Stromal cell of bone marrow (primary cell): ENCODE data around the gene SYNGR1.
"Not testable (repeated sequence)": the region's sequence is repeated elsewhere in the genome, so short reads cannot be mapped to it uniquely, and the experiment has no call there.

Source experiments
- DNase-seq: peaks from one replicate; pipeline ENCODE4 v3.0.0-alpha.2; 2012; ENCODE audit warnings: low read depth

Gene SYNGR1

DNA sequence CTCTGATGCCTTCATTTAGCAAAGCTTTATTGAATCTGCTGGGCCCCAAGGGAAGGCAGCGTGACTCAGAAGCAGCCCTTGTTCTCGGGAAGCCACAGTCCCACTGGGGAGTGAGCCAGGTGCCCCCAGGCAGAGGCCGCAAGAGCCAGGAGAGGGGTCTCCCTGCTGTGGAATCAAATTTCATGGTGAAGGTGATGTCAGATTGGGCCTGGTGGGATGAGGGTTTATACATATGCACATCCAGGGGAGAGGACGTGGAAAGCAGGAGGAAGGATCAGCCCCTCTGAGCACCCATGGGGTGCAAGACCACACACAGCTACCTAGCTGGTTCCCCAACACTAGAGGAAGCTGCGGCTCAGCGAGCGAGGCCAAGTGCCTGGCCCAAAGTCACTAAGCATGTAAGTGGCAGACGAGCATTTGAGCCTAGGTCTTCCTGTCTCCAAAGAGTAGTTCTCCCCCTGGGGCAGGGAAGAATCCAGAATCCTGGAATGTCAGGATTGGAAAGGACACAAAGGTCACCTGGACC is 2.0 kb downstream of the SYNGR1 start:
- no peak for DNase-seq

DNA sequence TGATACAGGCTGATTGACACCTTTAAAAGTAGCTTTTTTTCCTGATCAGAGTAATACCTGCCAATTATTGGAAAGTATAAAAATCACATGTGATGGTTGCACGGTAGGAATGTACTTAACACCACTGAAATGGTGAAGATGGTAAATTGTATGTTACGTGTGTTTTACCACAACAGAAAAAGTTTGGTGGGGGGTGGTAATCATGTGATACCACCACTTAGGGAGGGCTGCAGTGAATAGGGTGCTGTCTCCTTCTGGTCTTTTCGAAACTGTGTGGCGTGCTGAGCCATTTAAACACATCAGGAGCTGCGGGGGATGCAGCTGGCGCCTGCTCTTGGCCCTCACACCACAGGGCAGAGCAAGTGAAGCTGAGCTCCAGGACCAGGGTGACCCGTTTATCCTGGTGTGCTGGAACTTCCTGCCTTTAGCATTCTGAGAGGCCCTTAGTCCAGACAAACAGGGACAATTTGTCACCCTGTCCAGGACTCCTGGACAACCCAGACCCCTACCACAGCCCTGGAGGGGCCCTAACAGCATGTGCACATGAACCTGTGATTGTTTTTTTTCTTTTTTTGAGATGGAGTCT is 2.6 kb downstream of the SYNGR1 start:
- DNase-seq = no peak

DNA sequence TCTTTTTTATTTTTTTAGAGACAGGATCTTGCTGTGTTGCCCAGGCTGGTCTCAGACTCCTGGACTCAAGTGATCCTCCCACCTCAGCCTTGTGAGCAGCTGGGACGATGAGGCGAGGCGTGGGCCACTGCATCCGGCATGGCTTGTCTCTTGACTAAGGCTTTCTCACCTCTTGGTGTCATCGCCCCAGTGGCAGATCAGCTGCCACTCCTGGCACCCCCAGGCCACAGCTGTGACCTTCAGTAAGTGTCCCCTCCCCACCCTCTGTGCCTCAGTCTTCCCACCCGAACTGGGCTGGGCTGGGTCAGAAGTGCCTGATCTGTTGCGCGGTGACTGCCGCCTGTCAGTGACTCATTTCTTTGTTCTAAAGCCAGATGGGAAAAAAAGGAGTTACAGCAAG is 3.6 kb downstream of the SYNGR1 start:
- DNase-seq = no peak

DNA sequence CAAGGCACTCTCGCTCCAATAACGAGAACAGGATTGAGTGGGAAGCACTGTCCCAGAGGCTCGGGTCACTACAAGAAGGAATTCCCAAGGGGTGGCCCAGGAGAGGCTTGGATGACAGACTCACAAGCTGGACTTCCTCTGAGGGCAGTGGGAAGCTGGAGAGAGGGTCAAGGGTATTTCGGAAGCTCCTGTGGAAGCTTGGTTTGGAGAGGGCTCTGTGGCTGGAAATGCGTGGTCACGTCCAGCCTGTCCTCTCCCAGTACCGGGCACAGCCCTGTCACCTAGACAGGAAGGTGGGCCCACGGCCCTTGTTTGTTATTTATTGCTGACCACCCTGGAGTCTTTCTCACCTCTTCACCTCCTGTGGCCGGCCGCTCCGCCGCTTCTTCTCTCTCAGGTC is 5.3 kb downstream of the SYNGR1 start:
- DNase-seq = no peak

DNA sequence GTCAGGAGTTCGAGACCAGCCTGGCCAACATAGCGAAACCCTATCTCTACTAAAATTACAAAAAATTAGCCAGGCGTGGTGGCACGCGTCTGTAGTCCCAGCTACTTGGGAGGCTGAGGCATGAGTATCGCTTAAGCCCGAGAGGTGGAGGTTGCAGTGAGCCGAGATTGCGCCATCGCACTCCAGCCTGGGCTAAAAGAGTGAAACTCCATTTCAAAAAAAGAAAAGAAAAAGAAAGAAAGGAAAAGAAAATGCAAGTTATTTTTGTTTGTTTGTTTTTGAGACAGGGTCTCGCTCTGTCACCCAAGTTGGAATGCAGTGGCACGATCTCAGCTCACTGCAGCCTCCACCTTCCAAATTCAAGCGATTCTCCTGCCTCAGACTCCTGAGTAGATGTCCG is 6.0 kb downstream of the SYNGR1 start:
- DNase-seq = not testable (repeated sequence)

DNA sequence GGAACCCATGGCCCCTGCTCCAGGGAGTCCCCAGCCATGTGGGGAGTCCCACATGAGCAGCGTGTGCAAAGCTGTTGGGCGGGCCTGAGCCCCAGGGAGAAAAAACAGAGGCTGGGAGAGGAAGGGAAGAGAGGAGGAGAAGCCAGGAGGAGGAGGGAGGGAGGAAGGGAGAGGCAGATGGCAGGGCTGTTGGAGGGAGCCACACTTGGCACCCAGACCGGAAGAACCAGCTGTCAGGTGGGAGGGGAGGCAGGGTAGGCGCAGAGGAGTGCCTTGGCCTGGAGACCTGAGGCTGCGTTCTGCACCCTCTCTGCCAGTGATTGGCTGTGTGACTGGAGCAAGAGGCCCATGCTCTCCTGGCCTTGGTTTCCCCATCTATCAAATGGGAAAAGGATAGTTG is 6.7 kb downstream of the SYNGR1 start:
- DNase-seq = no peak

DNA sequence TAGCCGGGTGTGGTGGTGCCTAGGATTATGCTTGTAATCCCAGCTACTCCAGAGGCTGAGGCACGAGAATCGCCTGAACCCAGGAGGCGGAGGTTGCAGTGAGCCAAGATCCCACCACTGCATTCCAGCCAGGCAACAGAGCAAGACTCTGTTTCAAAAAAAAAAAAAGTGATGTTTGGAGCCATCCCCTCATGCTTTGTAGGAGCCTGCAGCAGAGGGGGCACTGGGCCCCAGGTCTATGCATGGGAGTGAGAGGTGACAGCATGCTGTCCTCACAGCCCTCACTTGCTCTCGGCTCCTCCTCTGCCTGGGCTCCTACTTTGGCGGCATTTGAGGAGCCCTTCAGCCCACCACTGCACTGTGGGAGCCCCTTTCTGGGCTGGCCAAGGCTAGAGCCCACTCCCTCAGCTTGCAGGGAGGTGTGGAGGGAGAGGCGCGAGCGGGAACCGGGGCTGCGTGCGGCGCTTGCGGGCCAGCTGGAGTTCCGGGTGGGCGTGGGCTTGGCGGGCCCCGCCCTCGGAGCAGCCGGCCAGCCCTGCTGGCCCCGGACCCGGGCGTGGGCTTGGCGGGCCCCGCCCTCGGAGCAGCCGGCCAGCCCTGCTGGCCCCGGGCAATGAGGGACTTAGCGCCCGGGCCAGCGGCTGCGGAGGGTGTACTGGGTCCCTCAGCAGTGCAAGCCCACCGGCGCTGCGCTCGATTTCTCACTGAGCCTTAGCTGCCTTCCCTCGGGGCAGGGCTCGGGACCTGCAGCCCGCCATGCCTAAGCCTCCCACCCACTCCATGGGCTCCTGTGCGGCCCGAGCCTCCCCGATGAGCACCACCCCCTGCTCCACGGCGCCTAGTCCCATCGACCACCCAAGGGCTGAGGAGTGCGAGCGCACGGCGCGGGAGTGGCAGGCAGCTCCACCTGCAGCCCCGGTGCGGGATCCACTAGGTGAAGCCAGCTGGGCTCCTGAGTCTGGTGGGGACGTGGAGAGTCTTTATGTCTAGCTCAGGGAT is 7.6 kb downstream of the SYNGR1 start:
- not testable (repeated sequence) for DNase-seq

DNA sequence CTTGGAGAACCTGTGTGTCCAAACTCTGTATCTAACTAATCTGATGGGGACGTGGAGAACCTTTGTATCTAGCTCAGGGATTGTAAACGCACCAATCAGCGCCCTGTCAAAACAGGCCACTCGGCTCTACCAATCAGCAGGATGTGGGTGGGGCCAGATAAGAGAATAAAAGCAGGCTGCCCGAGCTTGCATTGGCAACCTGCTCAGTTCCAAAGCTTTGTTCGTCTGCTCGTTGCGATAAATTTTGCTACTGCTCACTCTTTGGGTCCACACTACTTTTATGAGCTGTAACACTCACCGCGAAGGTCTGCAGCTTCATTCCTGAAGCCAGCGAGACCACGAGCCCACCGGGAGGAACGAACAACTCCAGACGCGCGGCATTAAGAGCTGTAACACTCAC is 8.4 kb downstream of the SYNGR1 start:
- not testable (repeated sequence) for DNase-seq

DNA sequence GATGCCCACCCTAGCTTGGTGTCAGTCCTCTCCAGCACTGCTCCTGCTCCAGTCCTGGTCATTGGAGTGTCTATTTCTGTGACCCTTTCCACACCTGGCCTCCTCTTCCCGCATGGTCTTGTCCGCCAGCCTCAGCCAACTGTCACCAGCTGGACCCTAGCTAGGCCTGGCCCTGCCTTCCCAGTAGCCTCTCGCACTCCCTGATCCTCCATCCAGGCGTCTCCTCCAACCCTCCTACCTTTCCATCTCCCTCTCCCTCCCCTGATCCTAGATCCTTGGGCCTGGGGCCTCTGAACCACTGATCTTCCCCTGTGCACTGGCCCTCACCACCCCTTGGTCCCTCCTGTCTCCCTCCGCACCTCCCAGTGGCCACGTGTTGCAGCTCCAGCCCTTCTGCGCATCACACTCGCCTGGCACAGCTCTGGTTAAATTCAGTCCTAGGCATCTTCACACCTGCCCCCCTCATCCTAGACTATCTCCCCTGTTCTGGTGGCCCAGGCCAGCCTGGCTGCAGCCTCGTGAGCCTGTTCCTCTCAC is 9.9 kb downstream of the SYNGR1 start:
- no peak for DNase-seq

DNA sequence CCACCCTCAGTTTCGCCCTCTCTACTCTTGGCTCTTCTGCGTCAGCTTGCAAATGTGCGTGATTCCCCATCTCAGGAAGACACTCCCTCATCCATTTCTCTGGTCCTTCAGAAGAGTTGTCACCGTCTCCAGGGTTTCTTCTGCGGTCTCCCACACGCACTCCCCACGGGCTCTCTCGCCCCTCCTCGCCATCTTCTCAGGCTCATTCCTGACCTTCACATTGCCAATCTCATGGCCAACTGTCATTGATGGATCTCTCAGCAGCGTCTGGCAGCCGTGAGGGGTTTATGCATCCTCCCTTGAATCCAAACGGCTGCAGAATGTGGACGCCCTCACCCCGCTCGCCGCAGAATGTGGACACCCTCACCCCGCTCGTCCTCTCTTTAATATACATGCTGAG is 10.5 kb downstream of the SYNGR1 start:
- no peak for DNase-seq

DNA sequence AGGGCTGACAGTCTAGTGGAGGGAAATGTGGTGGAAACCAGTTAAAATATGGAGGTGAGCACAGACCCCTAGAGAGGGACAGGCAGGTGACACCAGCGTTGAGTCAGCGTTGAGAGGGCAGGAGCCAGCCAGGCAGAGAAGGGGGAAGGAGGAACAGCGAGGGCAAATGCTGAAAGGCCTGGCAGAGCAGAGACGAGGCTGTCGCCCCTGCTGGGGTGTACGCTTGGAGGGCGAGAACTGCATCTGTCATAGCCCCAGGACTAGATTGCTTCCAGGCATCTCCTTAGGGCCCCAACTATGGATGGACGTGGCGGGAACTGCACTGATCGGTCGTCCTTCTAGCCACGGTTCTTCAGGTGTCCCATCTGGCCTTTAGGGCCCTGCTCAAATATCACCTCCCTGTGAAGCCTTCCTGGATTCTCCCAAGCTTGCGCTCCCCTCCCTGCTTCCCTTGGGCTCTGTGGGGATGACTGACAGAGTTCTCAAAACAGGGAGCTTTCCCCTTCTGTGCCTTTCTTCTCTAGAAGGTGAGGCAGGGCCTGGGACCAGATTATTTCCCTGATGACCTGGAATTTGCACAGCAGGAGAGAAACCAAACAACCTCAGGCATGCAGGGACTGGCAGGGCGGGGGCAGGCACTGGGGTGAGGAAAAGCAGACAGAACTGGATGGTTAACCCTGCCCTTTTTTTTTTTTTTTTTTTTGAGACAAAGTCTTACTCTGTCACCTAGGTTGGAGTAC is 11.1 kb downstream of the SYNGR1 start:
- DNase-seq = no peak

DNA sequence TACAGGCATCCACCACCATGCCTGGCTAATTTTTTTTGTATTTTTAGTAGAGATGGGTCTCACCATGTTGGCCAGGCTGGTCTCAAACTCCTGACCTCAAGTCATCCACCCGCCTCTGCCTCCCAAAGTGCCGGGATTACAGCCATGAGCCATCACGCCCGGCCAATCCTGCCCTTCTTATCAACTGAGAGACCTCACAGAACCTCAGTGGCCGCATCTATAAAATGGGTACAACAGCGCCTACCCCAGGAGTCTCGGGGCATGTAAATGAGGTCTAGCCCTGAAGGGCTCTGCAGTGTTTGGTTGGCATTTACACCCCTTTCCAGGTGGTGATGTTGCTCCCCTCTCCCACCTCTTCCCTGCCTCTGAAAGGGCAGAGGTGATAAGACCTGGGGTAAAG is 11.7 kb downstream of the SYNGR1 start:
- no peak for DNase-seq

DNA sequence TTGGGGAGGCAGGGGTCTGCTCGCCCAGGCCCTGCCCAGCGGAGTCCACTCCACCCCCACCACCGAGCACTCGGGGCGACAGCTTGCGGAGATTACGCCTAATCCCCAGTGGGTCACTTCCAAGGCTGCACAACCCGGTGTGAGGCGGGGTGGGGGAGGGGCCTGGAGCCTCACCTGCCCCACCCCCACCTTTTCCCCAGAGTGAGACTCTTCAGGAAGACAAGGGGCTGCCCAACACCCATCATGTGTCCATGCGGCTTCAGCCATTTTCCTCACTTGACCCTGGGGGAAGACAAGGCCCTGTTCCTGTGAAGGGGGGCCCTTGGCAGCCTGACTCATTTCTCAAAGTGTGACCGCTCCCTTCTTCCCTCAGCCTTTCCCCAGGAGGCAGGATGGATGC is 12.5 kb downstream of the SYNGR1 start:
- DNase-seq = no peak

DNA sequence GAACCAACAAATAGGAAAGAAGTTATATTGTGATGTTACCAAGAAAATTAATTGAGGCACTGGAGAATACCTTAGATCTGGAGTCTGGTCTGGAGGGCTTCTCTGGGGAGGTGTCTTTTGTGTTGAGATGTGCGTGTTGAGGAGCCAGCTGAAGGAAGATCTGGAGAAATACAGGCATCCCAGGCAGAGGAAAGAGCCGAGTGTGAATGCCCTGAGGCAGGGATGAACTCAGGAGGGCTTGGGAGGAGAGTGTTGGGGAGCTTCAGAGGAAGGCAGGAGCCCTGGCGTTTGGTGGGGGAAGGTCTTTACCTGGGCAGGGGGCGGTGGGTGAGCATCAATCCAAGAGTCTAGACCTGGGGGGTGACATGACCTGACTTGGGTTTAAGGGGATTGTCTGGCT is 13.1 kb downstream of the SYNGR1 start:
- no peak for DNase-seq

DNA sequence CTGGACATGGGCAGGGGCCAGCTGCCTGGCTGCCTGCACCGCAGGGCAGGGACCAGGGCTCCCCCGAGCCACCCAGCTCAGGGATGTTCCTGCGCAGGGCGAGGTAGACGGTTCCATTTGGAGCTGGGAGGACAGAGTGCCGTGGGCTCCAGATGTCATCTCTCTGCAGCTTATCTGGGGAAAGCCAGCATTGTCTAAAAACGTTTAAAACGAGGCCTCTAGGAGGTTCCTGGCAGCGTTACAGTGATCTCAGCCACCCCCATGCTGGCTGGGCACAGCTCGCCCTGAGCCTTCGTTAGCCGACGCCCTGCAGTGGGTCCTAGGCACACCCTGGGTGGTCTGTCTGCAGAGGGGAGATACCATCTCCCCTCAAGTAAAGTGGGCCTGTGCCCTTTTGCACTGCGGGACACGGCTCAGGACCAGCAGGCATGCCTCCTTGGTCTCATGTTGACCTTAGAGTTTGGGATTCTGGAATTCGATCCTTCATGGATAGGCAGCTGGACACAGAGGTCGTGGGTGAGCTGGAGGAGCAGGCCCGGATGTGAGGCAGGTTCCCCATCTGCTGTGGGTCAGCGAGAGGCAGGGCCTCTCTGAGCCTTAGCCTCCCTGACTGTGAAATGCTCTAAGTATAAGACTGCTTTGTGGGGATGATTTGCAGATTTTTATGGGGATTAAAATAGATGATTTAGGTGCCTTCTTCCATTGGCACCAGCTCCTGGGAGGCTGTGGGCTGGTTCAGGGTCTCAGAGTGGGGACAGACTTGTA is 14.1 kb downstream of the SYNGR1 start:
- no peak for DNase-seq

DNA sequence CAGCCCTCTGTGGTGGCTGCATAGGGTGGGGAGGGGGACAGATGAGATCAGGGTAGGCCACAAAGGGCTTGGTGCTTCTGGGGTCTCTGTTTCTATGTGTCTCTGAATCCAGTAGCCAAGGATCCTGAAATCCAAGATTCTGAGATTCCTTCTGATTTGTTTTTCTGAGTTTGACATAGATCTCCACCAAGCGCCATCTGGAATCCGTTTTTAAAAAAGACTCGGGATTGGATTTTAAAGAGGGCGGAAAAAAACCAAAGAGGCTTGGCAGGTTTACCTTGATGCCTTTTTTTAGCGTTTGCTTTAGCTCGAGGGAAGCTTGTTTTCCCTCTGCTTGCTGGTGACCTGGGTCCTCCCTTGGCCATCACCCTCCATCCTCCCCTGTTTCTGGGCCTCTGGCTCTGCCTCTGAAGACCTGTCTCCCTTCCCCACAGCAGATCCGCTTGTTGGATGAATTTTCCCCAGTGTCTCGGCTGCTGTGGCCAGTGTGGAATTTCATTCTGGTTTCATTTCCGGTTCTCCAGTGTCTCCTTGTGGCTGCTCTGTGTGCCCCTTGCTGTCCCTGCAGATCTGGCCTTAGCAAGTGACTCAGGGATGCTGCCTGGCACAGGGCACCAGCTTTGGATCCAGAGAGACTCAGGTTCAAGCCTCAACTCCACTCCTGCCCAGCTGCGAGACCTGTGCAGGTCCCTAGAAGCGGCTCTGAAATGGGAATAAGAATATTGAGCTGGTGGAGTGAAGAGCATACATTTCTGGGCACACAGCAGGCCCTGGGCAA is 15.1 kb downstream of the SYNGR1 start:
- DNase-seq = no peak

DNA sequence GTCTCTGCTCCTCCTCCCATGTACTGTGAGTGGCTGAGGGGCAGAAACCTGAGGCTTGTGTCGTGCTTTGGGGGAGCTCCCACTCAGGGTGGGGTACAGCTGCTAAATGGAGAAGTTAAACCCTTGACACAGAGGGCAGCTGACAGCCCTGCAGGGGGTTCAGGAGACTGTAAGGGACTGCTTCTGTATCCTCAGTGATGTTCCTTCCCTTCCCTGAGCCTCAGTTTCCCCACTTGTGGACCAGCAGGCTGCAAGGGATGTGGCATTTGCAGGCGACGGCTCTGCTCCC is 15.6 kb downstream of the SYNGR1 start:
- DNase-seq = no peak

DNA sequence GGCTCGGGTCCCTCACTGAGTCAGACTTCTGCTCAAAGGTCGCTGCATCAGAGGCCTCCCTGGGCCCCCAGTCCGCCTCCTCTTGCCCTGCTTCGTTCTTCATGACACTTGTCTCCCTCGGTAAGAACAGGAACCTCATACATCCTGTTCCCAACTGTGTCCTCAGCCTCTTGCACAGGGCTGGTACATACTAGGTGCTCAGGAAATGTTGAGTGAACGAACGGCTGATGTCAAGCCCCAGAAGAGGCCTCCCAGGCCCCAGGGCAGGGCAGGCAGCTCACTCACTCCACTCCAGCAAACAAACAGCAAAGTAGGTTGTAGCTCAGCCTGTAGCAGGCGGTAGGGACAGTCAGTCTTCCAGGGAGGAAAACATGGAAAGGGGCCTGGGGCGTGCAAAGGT is 17.2 kb downstream of the SYNGR1 start:
- DNase-seq = no peak

DNA sequence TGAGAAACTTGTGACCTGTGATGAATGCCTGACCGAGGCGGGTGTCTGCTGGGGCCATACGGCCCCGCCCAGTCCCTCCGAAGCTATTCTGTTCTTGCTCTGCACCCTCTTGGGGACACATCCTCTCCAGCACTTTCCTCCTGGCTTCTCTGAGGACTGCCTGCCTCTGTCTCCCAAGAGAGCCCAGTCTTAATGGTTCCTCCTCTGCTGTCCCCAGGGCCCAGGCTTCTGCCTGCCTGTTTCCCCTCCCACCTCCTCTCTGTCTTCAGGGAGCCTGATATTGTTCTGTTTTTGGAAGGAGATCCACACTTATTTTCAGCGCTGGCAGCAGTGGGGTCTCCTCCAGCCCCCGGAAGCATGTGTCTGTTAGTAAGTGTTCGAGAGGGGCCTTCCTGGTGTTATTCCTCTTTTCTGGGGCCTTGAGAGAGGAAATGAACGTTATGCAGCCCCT is 18.7 kb downstream of the SYNGR1 start:
- no peak for DNase-seq

DNA sequence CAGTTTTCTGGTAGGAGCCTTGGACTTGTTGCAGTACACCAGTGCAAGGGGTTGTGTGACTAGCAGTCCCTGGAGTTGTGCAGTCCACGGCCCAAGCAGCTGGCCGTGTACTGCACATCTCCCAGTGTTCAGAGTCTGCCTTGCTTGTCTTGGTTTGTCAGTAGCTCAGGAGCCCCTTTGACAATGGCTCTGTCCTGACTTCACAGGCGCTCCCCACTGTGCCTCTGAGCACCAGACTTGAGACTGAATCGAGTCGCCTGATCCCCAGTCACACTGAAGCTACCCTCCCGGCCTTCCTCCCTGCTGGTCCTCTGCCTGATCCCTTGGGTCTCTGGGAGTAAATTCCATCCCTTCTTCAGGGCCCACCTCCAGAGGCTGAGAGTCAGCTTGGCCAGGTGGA is 19.4 kb downstream of the SYNGR1 start:
- no peak for DNase-seq

DNA sequence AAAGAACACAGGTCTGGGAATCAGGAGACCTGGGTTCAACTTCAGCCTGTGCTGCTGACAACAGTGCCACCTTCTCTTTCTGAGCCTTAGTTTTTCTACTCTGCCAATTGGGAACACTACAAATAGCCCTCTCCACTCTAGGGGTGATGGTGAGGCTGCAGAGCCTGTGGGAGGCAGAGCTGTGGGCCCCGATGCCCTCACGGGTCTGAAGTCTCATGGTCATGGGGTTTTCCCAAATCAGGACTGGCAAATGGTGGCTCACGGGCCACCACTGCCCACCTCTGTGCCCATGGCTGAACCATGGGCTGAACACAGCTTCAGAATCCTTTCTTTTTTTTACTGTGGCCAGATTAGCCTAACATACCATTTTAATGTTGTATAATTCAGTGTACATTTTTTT is 19.8 kb downstream of the SYNGR1 start:
- no peak for DNase-seq
